GM21423 (cell line): ENCODE data around the gene PSME3IP1.
"Not testable (repeated sequence)": the region's sequence is repeated elsewhere in the genome, so short reads cannot be mapped to it uniquely, and the experiment has no call there.

Source experiments
- ATAC-seq: cut with Tn5 transposase; IDR thresholded peaks from one replicate; pipeline ENCODE4 v1.9.1; 2021; ENCODE audit warnings: mild to moderate bottlenecking, moderate library complexity; ENCODE audit not compliant: unreplicated experiment

PSME3IP1 gene

DNA sequence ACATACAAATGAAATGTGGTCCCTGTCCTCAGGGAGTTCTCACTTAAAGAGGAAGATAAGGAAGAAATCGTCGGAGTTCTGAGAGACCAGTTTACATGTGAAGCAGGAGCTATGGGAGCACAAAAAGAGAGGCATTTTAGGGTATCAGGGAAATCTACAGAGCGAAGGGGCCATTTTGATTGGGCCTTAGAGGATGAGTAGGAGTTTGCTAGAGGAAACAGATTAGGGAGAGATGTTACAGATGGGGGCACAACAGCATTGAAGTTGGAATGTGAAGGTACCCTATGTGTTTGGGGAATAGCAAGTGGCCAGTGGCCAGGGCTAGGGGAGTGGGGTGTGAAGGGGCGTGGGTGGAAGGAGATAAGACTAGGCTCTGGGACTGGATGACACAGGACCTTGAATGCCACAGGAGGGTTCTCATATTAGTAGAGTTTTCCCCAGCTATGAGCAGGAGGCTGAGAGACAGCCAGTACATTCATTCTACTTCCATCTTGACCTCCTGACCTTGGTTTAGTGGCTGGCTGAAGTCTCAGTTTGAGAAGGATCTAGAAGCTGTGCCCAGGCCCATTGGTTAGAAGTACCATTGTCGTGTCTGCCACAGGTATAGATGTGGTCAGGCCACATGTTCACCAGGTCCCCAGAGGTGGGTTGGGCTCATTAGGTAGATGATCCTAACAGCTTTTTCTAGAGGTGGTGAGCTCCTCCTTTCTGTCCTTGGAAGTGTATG is 58.6 kb downstream of the PSME3IP1 start:
- ATAC-seq, result no peak

DNA sequence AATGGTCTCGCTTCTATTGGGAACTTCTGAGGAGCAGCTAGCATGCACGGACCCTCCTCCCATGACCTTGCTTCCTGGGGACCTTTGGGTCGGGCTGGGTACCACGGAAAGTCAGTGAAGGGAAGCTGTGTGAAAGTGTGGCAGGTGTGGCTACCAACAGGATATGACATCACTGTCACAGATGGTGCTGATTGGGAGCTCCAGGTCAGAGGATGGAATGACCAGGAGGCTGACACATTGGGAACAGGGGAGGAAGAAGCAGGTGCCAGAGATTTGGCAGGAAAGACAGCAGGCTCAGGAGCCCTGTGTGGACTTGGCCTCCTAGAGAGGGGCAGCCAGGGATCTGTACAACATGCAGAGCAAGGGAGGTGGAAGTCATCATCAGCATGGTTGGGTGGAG is 59.4 kb downstream of the PSME3IP1 start:
- ATAC-seq, result no peak

DNA sequence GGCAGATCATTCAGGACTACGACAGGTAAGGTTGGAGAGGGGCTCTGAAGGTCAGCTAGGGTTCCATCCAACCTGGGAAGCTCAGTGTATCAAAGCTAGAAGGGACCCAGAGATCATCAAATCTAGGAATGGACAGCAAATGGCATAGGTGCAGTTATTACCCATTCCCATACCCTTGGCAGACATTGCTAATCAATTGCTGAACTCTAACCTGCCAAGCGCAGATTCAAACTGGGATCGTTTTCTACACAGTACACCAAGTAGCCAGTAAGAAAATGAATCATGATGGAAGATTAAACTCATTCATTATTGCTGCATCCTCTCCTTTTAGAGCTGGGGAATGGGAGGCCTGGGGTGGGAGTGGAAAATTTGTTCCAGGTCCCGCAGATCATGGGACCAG is 59.9 kb downstream of the PSME3IP1 start:
- no peak for ATAC-seq

DNA sequence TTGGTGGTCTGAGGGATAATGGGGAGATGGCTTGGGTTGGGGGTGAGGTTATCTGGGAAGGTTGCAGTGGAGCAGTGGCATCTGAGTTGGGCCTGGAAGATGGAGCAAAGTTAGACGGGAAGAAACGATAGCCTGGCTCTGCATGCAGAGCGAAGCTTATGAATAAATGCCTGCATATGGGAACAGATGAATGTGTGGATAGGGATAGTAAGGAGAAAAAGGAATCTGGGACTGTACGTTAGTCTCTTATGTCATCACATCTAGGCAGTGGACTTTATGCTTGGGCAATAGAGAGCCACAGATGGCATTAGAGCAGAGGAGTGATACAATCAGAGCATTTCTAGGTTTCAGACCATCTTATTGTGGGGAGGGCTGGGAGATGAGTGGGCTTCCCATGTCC is 60.5 kb downstream of the PSME3IP1 start:
- ATAC-seq, result no peak

DNA sequence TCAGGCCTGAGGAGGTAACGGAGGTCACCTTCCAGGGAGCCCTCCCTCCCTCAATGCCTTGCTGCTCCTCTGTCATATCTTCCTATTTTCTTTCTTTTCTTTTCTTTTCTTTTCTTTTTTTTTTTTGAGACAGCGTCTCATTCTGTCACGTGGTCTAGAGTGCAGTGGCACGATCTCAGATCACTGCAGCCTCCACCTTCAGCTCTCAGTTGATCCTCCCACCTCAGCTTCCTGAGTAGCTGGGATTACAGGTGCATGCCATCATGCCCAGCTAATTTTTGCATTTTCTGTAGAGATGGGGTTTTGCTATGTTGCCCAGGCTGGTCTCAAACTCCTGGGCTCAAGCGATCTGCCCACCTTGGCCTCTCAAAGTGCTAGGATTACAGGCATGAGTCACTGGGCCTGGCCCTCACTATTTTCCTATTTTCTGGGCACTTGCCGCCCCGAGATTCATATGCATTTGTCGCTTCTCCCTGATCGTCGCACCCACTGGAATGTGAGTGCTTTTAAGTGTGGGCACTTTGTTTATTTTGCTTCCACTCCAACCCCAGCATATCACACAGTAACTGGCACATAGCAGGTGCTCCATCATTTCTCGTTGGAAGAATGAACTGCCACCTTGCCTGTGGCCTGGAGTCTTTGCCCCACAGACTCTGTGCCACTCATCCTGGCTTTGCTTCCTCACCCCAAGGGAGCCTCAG is 61.7 kb downstream of the PSME3IP1 start:
- ATAC-seq, result no peak

DNA sequence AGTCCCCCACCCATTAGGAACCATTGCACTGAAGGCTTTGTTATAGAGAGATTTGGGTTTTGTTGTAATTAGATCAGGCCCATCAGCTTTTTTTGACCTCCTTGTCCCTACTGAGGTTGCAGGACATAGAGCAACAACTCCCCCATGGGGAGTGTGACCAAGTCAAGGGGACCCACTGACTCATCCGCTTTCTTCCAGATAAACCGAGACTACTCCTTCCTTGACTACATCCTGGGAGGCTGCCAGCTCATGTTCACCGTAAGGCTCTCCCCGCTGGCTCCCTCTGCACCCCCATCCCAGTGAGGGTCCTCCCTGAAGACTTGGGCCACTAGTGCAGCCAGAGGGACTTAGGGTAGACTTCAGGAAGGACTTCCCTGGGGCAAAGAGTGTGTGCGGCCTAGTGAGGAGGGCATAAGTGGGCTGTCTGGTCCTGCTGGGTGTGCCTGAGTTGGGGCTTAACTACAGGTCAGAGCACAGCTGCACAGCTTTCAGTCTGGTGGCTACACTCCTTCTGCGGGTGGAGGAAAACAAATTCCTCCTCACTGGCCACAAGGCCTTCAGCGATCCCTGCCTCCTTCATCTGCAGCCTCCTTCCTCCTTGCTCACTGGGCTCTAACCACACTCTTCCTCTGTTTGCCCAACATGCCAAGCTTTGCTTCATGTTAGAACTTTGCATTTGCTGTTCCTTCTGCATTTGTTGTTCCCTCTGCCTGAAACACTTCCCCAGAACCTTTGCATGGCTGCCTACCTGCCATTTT is 62.4 kb downstream of the PSME3IP1 start:
- ATAC-seq, result no peak

DNA sequence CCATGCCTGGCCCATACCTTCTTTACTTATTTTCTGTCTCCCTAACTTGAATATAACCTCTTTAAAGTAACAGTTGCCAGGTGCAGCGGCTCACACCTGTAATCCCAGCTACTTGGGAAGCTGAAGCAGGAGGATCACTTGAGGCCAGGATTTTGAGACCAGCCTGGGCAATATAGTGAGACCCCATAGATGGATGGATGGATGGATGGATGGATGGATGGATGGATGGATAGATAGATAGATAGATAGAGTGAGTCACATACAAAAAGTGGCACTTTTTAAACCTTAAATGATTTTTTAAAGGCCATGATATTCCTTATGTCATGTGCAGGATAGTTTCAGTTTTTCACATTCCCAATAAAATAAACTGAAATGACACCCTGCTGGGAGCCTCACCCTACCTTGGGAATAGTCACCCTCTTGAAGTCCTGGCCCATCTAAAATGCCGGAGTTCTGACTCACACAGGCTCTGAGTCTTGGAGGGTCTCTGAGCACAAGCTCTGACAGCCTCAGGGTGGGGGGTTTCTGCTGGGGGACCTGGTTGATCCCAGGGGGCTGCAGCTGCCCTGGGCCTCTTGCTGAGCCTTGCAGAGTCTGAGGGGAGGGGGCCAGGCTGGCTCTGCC is 67.3 kb downstream of the PSME3IP1 start:
- no peak for ATAC-seq

DNA sequence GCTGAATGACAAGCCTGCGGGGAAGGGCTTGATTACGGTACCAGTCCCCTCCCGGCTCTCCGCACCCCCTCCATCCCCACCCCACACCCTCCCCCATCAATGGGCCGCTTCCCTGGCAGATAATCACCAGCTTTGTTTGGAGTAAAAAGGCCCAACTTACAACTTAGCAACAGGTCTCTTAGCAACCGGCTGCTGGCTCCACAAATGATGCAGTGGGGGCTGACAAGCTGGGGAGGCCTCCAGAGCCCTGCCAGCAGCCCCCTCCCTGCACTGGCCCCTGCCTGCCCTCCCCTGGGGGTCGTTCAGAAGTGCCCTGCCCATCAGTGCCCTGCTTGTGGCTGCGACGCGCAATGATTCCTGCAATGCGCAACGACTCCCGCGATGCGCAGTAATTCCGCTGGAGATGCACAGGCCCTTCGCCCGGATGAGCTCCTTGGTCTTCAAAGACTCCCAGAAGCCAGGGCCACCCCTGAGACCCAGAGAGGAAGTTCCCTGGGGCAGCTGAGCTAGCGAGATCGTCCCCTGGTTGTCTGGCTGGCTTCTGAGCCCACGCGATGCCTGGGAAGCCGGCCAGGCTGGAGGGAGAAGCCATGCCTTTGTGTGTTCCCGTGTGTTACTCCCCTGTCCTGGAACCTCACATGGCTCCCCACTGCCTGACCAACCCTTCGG is 70.2 kb downstream of the PSME3IP1 start:
- no peak for ATAC-seq

DNA sequence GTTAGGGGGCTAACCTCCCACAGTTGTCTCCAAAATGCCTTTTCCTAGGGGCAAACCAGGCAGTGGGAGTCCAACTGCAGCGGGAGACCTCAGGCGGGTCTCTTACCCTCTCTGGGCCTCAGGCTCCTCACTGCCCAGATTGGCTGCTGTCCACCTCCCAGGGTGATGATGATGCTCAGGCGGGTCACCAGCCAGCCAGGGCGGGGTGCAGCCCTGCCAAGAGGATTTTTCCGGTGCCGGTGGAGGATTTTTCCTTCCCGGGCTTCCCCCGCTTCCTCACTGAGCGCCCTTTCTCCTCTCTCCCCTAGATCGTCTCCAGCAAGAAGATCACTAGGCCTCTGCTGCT is 70.7 kb downstream of the PSME3IP1 start:
- ATAC-seq, result no peak

DNA sequence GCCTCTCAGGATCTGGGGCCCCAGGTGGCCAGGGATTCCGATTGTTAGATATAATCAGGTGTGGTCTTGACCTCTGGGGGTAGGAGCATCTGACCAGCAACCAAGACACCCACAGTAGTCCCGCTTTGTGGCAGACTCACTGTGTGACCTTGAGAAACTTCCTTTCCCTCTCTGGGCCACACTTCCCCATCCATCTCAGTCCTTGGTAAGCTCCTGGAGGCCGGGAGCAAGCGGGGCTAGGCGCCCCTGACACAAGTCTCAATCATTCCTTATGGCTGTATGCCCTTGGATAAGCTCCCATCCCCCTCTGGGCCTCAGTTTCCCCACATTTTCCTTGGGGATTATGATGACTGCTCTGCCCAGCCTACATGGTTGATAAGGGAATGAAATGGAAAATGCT is 72.2 kb downstream of the PSME3IP1 start:
- no peak for ATAC-seq

DNA sequence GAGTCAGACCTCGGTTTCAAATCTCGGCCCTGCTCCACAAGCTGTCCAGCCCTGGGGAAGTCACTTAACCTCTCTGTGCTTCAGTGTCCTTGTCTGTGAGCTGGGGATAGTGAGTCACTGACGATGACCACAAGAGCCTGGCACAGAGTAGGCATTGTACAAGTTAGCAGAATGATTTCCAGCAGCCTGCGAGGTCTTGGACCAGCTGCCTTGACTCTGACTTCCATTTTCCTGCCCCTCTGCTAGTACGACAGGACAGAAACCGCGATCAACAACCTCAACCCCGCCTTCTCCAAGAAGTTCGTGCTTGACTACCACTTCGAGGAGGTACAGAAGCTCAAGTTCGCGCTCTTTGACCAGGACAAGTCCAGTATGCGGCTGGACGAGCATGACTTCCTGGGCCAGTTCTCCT is 72.8 kb downstream of the PSME3IP1 start:
- ATAC-seq, result no peak

DNA sequence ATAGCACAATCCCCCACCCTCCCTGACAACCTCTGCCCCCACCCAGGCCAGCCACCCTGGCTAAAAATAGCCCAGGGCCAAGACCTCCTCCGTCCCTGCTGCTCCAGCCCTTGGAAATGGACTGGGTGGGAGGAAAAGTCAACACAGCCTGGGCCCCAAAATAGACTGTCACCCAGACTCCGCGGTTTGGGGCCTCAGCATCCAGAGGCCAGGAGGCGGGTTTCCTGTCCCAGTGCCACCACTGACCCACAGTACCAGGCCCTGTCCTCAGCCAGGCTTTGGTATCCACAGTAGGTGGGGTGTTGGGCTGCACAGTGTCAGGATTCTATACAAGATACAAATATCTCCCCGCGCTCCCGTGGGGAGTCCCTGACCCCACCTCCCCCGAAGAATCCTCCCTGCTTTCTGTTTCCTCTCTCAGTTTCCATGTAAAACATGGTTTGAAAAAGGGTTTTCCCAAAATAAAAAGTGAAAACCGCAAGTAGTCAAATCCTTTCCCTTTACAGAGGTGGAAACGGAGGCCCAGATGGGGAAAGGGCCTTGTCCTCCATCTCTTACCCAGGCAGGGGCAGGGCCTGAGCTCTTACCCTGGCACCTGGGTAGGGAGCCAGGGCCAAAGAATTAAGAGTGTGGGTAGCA is 73.3 kb downstream of the PSME3IP1 start:
- ATAC-seq, result no peak

DNA sequence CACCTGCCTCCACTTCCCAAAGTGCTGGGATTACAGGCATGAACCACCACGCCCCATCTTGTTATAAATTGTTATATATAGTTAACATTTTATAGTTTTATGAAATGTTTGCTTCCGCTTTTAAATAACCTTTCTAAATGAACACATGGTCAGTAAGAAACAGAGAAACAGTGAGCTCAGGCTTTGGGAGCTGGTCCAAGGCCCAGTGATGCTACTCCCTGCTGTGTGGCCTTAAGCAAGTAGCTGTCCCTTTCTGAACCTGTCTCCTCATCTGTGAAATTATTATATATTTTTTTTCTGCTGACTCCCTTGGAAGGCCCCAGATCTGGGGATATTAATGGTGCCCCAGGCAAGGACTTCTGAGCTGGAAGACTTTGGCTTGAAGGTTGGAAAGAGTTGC is 74.4 kb downstream of the PSME3IP1 start:
- no peak for ATAC-seq

DNA sequence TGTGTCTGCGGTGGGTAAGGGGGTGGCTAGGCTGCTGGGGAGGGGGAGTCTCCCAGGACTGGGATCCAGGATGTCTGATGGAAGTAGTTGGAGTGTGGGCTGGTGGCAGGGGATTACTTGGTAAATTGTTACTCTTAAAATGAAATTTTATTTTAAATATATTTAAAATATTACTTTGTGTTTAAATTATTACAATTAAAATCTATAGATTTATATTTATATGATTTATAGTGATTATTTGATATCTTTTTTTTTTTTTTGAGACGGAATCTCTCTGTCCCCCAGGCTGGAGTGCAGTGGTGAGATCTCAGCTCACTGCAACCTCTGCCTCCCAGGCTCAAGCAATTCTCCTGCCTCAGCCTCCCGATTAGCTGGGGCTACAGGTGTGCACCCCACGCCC is 74.9 kb downstream of the PSME3IP1 start:
- no peak for ATAC-seq

DNA sequence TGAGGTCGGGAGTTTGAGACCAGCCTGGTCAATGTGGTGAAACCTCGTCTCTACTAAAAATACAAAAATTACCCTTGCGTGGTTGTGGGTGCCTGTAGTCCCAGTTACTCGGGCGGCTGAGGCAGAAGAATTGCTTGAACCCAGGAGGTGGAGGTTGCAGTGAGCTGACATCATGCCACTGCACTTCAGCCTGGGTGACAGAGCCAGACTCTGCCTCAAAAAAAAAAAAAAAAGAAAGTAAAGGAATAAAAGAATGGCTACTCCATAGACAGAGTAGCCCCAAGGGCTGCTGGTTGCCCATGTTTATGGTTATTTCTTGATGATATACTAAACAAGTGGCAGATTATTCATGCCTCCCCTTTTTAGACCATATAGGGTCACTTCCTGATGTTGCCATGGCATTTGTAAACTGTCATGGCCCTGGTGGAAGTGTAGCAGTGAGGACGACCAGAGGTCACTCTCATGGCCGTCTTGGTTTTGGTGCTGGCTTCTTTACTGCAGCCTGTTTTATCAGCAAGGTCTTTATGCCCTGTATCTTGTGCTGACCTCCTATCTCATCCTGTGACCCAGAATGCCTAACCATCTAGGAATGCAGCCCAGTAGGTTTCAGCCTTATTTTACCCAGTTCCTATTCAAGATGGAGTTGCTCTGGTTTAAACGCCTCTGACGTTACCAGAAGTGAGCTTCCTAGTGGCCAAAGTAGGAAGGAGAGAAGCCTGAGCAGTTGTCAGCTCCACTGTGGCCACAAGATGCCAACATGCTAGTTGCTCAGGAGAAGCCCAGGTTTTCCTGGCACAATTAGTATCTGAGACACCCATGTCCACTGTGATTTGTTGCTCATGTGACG is 76.4 kb downstream of the PSME3IP1 start:
- ATAC-seq, result not testable (repeated sequence)

DNA sequence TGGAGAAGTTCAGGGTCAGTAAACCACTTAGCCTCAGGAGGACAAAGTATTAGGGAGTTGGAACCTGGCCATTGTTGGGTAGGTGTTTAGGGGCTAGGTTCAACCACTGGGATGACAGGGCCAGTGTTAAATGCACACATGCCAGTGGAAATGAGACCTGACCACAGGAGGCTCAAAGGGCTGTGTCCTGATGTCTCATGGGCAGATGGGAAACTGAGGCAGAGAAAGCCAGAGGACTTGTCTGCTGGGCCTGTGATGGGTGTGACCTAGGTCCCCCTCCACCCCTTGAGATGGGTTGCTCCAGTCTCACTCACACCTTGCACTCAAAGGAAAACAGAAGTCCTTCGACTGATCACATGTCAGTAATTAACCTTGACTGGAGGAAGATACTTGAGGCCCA is 77.4 kb downstream of the PSME3IP1 start:
- ATAC-seq, result no peak

DNA sequence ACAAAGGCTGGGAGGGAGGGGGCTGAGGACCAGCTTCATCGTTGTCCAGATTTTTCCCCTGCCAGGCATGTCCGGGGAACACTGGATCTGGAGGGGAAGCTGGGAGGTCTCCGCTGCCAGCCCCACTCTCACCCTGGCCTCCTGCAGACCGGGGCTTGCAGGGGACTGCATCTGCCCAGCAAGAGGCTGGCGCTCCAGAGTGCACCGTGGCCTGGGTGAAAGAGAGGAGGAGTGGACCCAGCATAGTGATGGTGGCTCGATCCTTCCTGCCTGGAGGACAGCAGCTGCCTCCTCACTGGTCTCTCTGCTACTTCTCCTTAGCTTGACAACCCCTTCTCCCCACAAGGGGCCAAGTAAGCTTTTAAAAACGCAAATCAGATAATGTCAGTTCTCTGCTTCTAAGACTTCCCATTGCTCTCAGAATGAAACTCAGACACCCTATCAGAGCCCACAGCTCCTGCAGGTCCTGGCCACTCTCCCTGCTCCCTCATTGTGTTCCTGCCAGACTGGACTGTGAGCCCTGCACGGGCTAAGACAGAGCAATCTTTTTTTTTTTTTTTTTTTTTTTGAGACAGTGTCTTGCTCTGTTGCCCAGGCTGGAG is 78.4 kb downstream of the PSME3IP1 start:
- no peak for ATAC-seq

DNA sequence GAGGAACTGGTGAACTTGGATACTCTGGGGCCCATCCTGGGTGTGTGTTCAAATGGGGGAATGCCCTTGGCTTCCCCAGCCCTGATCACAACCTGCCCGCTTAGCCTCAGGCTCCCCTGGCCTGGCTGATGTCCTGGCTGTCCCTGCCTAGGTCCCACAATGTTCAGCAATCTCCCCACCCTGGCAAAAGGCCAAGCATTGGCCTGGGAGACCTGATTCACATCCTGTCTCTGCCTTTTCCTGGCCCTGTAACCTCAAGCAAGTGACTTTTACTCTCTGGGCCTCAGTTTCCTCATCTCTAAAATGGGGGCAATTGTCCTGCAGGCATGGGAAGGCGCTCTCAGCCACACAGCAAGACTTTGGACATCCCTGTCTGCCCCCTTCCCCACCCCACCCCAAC is 79.1 kb downstream of the PSME3IP1 start:
- no peak for ATAC-seq

DNA sequence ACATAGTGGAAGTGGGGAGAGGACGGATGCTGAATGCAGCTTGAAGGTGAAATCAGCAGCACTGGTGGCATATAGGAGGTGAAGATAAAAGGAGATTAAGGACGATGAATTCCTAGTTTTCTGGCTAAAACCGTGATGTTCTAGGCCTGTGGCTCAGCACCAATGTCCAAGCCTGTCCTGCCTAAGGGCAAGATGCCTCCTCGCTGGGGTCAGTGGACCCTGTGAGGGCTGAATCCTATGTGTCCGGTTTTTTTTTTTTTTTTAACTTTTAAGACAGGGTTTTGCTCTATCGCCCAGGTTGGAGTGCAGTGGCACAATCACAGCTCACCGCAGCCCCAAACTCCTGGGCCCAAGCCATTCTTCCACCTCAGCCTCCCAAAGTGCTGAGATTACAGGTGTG is 80.7 kb downstream of the PSME3IP1 start:
- no peak for ATAC-seq
